ENCODE data around the gene HPSE2.

Gene HPSE2

DNA sequence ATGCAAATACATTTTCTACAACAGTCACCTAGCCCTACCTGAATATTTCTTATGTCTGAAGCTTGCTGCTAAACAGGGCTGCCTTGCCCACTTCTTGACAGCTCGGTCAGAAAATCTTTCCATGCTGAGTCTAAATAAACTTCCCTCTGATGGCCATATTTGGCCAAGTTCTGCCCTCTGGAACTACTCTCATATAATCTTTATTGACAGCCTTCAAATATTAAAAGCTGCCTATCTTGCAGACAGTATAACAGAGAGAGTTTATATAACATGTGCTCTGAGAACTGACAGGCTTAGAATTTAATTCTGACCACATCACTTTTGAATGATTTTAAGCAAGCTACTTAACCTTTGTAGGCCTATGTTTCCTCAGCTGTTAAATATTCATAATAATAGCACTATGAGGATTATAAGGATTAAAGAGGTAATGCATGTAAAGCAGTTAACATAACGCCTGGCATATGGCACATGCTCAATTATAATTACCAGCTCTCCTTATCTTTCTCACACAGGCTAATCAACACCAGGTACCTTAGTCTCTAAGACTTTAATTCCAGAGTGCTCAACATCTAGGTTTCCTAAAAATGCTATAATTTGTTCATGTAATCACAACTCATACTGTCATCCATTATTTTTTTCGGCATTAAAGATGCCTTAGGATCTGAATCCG is 334.1 kb downstream of the HPSE2 start:
- TF ChIP-seq CTCF (IDR thresholded peaks at IDR 0.05; ENCODE audit: low read depth, low read length) = no peak
- Histone ChIP-seq H3K27me3 (ENCODE audit: insufficient read depth, low read depth, severe bottlenecking) (no peaks in the 10 kb centered on the region), H3K36me3 (no peaks in the 10 kb centered on the region), H3K9me3 (ENCODE audit: severe bottlenecking) (peaks cover 2% of the 10 kb centered on the region), H3K4me3 (ENCODE audit: low read depth, low read length) (no peak overlapping the region), H3K27ac (peak overlapping the region; percentile 41)
- no peak for DNase-seq

- Histone ChIP-seq H3K4me3 (ENCODE audit: low read depth, low read length) (no peak overlapping the region), H3K27me3 (ENCODE audit: insufficient read depth, low read depth, severe bottlenecking) (no peaks in the 10 kb centered on the region), H3K9me3 (ENCODE audit: severe bottlenecking) (peaks cover 5% of the 10 kb centered on the region), H3K36me3 (no peaks in the 10 kb centered on the region), H3K27ac (no peak overlapping the region)
- no peak for DNase-seq
- no peak for TF ChIP-seq CTCF (IDR thresholded peaks at IDR 0.05; ENCODE audit: low read depth, low read length)
Observed at GRCh38 chr10:98899018-98899417, 336.6 kb downstream of the HPSE2 start.

DNA sequence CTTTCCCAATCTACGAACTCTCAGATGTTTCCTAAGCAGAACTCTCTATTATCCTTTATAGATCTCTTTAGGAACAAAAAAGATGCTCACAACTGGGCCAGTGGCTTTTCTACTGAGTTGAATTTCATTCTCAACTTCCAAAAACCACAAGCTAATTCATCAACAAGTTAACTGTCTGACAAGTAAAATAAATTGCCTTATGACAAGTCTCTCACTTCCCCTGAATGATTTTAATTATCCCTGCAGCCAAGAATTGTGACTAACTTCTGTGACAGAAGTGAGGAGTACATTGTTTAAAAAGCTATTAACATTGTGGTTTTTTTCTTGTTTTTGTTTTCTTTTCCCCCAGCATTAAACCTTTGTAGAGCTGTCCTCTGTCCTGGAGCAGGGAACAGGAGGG is 343.1 kb downstream of the HPSE2 start:
- DNase-seq = no peak
- no peaks in the 10 kb centered on the region for H3K27me3 ChIP-seq (ENCODE audit: insufficient read depth, low read depth, severe bottlenecking)
- TF ChIP-seq CTCF (IDR thresholded peaks at IDR 0.05; ENCODE audit: low read depth, low read length) = no peak
- H3K36me3 ChIP-seq = no peaks in the 10 kb centered on the region
- H3K27ac ChIP-seq = no peak overlapping the region
- peaks cover 3% of the 10 kb centered on the region for H3K9me3 ChIP-seq (ENCODE audit: severe bottlenecking)
- H3K4me3 ChIP-seq (ENCODE audit: low read depth, low read length) = no peak overlapping the region

GRCh38 chr10:98886686-98887085 is 349.0 kb downstream of the HPSE2 start:
- no peak overlapping the region for H3K4me3 ChIP-seq (ENCODE audit: low read depth, low read length)
- no peaks in the 10 kb centered on the region for H3K27me3 ChIP-seq (ENCODE audit: insufficient read depth, low read depth, severe bottlenecking)
- TF ChIP-seq CTCF (IDR thresholded peaks at IDR 0.05; ENCODE audit: low read depth, low read length) = no peak
- no peaks in the 10 kb centered on the region for H3K36me3 ChIP-seq
- no peaks in the 10 kb centered on the region for H3K9me3 ChIP-seq (ENCODE audit: severe bottlenecking)
- DNase-seq = no peak
- H3K27ac ChIP-seq = no peak overlapping the region

GRCh38 chr10:98885378-98885777 is 350.3 kb downstream of the HPSE2 start:
- Histone ChIP-seq H3K4me3 (ENCODE audit: low read depth, low read length) (no peak overlapping the region), H3K9me3 (ENCODE audit: severe bottlenecking) (no peaks in the 10 kb centered on the region), H3K27ac (no peak overlapping the region), H3K36me3 (no peaks in the 10 kb centered on the region), H3K27me3 (ENCODE audit: insufficient read depth, low read depth, severe bottlenecking) (no peaks in the 10 kb centered on the region)
- TF ChIP-seq CTCF (IDR thresholded peaks at IDR 0.05; ENCODE audit: low read depth, low read length) = no peak
- no peak for DNase-seq

GRCh38 chr10:98881789-98882188 is 353.9 kb downstream of the HPSE2 start:
- DNase-seq = no peak
- H3K36me3 ChIP-seq = no peaks in the 10 kb centered on the region
- H3K27ac ChIP-seq = no peak overlapping the region
- no peak overlapping the region for H3K4me3 ChIP-seq (ENCODE audit: low read depth, low read length)
- TF ChIP-seq CTCF (IDR thresholded peaks at IDR 0.05; ENCODE audit: low read depth, low read length) = no peak
- H3K27me3 ChIP-seq (ENCODE audit: insufficient read depth, low read depth, severe bottlenecking) = peaks cover 3% of the 10 kb centered on the region
- no peaks in the 10 kb centered on the region for H3K9me3 ChIP-seq (ENCODE audit: severe bottlenecking)

Data from WERI-Rb-1 (cell line).